Left ventricle myocardium inferior (tissue), 1 donor: ENCODE data around the gene DIAPH3. TPM values are rescaled to one million over a fixed set of nuclear protein-coding genes. Genes with fewer than 3 reads are reported as not detected.

Experiments used
- DNase-seq: peaks from one replicate; pipeline ENCODE4 v3.0.0-alpha.2; 2020
- H3K27ac ChIP-seq: fragments of 200-600 bp; replicated peaks from 2 replicates; pipeline ENCODE4 v1.8.0; 2021
- H3K27me3 ChIP-seq: fragments of 200-600 bp; 2 replicates; pipeline ENCODE4 v1.8.0; 2021; ENCODE audit warnings: low read depth
- H3K36me3 ChIP-seq: fragments of 200-600 bp; 2 replicates; pipeline ENCODE4 v1.8.0; 2021
- H3K4me1 ChIP-seq: fragments of 200-600 bp; 2 replicates; pipeline ENCODE4 v1.8.0; 2021
- H3K4me3 ChIP-seq: fragments of 200-600 bp; 2 replicates; pipeline ENCODE4 v1.8.0; 2021; ENCODE audit warnings: mild to moderate bottlenecking, moderate library complexity
- H3K9me3 ChIP-seq: fragments of 200-600 bp; replicated peaks from 2 replicates; pipeline ENCODE4 v1.8.0; 2021
- intact Hi-C: fragments of 100-400 bp; cut with micrococcal nuclease; formaldehyde crosslinking; loops from one replicate; pipeline ENCODE4 v1.11.0; 2022
- total RNA-seq: library from RNA; stranded (reverse); fragmentation: NEBNext Ultra II Directional; extraction: Animal tissue kit (Norgen Biotek cat#: 25700); gene quantifications from one replicate; pipeline ENCODE4 v1.2.1, GENCODE V29; 2021
- TF ChIP-seq, protein P1 (sequence below): fragments of 200-600 bp; IDR thresholded peaks from 2 replicates; pipeline ENCODE4 v1.8.0; 2021; ENCODE audit warnings: antibody characterized with exemption, mild to moderate bottlenecking, borderline replicate concordance
- donor health status: DM: no; HTN: yes; CAD: no; lungs with severe emphysema.

DIAPH3 gene
- total RNA-seq, 1 donor from 2014 or later = 0.25 TPM

DNA sequence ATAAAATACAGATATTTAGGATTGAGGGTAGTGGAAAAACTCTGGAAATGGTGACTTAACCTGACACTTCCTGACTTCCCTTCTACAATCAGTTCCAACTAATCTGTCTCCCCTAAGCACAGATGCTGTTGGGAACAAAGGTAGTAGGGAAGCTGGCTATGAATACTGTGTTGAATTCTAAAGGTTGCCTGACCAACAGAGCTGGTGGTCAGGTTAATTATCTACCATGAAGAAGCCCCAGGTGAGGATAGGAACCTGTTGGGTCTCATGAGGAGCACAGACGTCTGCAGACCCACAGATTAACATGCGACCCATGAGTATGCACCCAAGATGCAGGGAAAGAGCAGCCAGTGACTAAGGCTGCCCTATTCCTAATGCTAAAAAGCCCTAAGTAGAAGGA, 172.3 kb downstream of the DIAPH3 start:
- Histone ChIP-seq H3K27me3 (no peaks in the 10 kb centered on the region), H3K27ac (no peak overlapping the region), H3K36me3 (no peaks in the 10 kb centered on the region), H3K9me3 (no peaks in the 10 kb centered on the region), H3K4me3 (no peak overlapping the region), H3K4me1 (no peaks in the 10 kb centered on the region)
- intact Hi-C loops = no loop called here
- TF ChIP-seq, protein P1, sequence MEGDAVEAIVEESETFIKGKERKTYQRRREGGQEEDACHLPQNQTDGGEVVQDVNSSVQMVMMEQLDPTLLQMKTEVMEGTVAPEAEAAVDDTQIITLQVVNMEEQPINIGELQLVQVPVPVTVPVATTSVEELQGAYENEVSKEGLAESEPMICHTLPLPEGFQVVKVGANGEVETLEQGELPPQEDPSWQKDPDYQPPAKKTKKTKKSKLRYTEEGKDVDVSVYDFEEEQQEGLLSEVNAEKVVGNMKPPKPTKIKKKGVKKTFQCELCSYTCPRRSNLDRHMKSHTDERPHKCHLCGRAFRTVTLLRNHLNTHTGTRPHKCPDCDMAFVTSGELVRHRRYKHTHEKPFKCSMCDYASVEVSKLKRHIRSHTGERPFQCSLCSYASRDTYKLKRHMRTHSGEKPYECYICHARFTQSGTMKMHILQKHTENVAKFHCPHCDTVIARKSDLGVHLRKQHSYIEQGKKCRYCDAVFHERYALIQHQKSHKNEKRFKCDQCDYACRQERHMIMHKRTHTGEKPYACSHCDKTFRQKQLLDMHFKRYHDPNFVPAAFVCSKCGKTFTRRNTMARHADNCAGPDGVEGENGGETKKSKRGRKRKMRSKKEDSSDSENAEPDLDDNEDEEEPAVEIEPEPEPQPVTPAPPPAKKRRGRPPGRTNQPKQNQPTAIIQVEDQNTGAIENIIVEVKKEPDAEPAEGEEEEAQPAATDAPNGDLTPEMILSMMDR = no peak
- DNase-seq = no peak

DNA sequence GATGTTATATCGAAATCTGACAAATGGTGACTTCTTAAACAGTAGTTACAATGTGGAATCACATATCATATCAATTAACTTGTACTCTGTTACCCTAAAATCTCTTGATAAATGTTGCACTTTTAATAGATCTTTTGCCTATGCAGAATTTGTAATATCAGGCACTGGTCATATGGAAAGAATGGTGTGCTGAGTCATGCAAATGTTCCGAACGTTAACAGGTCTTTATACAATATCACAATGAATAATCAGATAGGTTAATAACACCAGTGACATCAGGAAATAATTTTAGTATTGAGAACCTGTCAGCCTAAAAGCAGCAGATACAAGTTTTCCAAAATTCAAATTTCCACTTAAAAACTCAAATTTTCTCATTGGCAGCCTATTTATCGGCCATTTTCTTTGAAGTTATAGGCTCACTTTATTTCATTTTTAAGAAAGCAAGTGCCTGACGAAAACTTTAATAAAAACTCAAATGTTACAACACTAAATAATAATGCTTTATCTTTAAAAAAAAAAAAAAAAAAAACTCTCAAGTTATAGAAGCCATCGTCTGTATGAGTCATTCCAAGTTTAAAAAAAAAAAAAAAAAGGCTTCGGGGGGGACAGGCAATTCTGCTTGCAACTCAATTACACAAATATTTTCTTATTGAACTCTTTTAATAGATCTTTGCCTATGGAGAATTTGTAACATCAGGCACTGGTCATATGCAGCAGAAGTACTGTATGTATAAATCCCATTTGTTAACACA, 180.9 kb downstream of the DIAPH3 start:
- Histone ChIP-seq H3K4me1 (no peaks in the 10 kb centered on the region), H3K27me3 (no peaks in the 10 kb centered on the region), H3K27ac (no peak overlapping the region), H3K4me3 (no peak overlapping the region), H3K9me3 (no peaks in the 10 kb centered on the region), H3K36me3 (no peaks in the 10 kb centered on the region)
- TF ChIP-seq, protein P1 = no peak
- intact Hi-C loops = no loop called here
- no peak for DNase-seq

DNA sequence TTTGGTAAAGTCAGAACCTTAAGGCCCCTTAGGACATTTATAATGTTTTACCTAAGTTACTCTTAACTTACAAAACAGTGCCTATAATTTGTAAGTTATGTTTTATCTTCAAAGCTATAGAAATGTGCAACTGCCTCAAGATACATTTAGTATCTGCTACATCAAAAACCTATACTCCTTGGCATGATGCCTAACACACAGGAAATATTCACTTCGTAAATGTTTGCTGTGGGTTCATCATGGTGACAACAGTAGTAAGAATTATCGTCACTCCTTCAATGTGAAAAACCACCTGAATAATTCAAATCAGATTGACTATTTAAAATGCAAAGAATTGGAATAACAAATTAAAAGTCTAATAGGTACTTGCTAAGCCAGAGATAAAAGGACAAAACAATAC, 184.1 kb downstream of the DIAPH3 start:
- DNase-seq = no peak
- TF ChIP-seq, protein P1 = no peak
- H3K4me1 ChIP-seq = no peaks in the 10 kb centered on the region
- H3K27ac ChIP-seq = no peak overlapping the region
- no peak overlapping the region for H3K4me3 ChIP-seq
- no peaks in the 10 kb centered on the region for H3K9me3 ChIP-seq
- intact Hi-C loops = no loop called here
- H3K27me3 ChIP-seq = no peaks in the 10 kb centered on the region
- H3K36me3 ChIP-seq = no peaks in the 10 kb centered on the region

DNA sequence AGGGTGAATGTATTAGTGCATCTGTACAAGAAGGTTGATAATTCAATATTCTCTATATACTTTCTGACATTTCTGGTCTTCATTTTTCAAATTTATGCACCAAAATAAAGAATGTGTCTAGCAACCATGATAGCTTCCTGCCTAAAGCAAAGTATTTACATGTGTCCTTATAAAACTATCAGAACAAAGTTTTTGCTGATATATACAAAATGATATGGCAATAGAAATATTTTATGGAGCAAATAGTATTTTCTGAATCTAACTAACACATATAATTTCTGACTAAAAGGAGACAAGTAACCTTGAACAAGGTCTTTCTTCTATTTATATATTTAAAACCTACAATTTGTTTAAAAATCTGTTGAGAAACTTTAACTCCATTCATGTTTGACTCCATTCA, 184.9 kb downstream of the DIAPH3 start:
- DNase-seq = no peak
- Histone ChIP-seq H3K9me3 (no peaks in the 10 kb centered on the region), H3K4me1 (no peaks in the 10 kb centered on the region), H3K36me3 (no peaks in the 10 kb centered on the region), H3K4me3 (no peak overlapping the region), H3K27me3 (no peaks in the 10 kb centered on the region), H3K27ac (no peak overlapping the region)
- TF ChIP-seq, protein P1 = no peak
- intact Hi-C loops = no loop called here

DNA sequence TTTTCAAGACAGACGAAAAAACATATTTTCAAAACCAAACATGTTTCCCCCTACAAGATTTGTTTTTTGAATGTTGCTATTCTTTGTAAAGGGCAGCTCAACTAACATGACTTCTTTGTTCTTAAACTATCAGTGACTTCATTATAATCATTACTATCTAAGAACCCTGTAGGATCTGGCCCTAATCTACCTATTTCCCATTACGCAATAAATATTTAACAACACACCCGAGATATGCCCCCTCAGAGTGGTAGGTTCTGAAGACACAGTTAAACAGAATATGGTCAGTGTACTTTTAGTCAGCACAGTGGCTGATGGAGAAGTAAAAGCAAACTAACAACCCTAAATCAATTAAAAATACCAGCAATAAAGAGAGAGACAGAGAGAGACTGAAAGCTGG, 186.9 kb downstream of the DIAPH3 start:
- TF ChIP-seq, protein P1 = no peak
- no peak for DNase-seq
- Histone ChIP-seq H3K27me3 (no peaks in the 10 kb centered on the region), H3K4me3 (no peak overlapping the region), H3K9me3 (no peaks in the 10 kb centered on the region), H3K36me3 (no peaks in the 10 kb centered on the region), H3K4me1 (no peaks in the 10 kb centered on the region), H3K27ac (no peak overlapping the region)
- intact Hi-C loops = no loop called here
